Mammary epithelial cell (primary cell): ENCODE measurements around the gene DEFB129.

Source experiments
- EZH2 ChIP-seq: IDR thresholded peaks from 2 replicates; pipeline ENCODE4 v1.6.1; 2012; ENCODE audit warnings: low read length, inconsistent platforms, borderline replicate concordance
- TF ChIP-seq, protein P1 (sequence below), 2 donors: IDR thresholded peaks in 1 of 2; conservative IDR thresholded peaks in 1 of 2; 2 replicates each; pipeline ENCODE4 v1.5.1; 2011 to 2012; ENCODE audit warnings: inconsistent platforms in 2 of 2, low read length in 2 of 2, mild to moderate bottlenecking in 2 of 2, control low read depth in 1 of 2, low read depth in 1 of 2; ENCODE audit not compliant: insufficient read depth in 1 of 2; ENCODE audit errors: extremely low read depth in 1 of 2

DNA sequence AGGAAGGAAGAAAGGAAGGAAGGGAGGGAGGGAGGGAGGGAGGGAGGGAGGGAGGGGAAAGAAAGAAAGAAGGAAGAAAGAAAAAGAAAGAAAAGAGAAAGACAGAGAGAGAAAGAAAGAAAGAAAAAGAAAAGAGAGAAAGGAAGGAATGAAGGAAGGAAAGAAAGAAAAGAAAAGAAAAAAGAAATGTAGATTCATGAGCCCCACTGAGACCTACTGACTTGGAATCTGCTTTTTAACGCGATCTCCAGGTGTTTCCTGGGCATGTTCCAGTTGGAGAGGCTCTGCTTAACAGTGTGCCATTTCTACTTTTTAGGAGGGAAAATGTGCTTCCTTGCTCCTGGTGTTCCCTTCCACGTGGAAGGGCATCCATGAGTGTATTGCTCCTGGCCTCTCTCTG is 46.8 kb downstream of the DEFB129 start:
- TF ChIP-seq, protein P1, sequence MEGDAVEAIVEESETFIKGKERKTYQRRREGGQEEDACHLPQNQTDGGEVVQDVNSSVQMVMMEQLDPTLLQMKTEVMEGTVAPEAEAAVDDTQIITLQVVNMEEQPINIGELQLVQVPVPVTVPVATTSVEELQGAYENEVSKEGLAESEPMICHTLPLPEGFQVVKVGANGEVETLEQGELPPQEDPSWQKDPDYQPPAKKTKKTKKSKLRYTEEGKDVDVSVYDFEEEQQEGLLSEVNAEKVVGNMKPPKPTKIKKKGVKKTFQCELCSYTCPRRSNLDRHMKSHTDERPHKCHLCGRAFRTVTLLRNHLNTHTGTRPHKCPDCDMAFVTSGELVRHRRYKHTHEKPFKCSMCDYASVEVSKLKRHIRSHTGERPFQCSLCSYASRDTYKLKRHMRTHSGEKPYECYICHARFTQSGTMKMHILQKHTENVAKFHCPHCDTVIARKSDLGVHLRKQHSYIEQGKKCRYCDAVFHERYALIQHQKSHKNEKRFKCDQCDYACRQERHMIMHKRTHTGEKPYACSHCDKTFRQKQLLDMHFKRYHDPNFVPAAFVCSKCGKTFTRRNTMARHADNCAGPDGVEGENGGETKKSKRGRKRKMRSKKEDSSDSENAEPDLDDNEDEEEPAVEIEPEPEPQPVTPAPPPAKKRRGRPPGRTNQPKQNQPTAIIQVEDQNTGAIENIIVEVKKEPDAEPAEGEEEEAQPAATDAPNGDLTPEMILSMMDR (conservative IDR thresholded peaks at IDR 0.05 in 1 of 2, IDR thresholded peaks at IDR 0.05 in 1 of 2; ENCODE audit: extremely low read depth in 1 of 2, insufficient read depth in 1 of 2, low read depth in 1 of 2, low read length in 2 of 2): no peak
- no peak for TF ChIP-seq EZH2
